Stimulated activated naive CD8-positive, alpha-beta T cell treated with anti-CD3 and anti-CD28 coated beads, Interleukin-15, Interleukin-2, amounts not matched to agents 100 U/mL and 50 U/mL, for 24 hours (primary cell): Measurements from ENCODE around the gene ADISSP.
A peak's percentile ranks its signal among the peaks of the same experiment; 100 is the strongest.

ENCODE experiments used
- ATAC-seq: fragments of 150-1000 bp; cut with Tn5 transposase; one replicate; pipeline ENCODE4 v1.10.0; 2021
- DNase-seq: peaks from one replicate; pipeline ENCODE4 v3.0.0; 2021

Gene ADISSP

GRCh38 chr20:3767427-3768341 is at the start of gene ADISSP:
ADISSP (minus strand) TSS chr20:3767753; CDS start chr20:3760100, 7,653 bp downstream.
- DNase-seq (peak; percentile 98), ATAC-seq (peak; percentile 95)

GRCh38 chr20:3815703-3816315 is 48.3 kb upstream of the ADISSP start:
- no peak for DNase-seq

DNA sequence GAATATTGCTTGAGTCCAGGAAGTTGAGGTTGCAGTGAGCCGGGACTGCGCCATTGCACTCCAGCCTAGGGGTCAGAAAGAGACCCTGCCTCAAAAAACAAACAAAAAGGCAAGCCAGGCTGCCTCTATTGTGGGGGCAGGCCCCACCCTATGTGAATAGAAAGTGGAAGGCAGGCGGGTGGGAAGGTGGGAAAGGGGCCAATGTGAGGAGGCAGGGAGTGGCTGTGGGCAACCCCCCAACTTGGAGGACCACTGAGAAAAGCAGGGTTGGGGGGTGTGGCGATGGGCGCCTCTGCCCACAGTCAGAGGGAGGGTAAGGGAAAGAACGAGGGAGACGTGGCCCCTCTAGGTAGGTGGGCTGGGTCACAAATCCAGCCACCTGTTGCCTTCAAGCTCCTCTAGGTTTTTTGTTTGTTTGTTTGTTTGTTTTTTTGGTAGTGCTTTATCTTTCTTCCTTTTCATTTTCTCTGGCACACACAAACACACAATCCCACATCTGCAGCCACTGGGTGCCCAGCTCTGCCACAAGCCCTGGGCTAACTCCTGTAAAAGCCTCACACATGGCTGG is 47.5 kb upstream of the ADISSP start:
- ATAC-seq (no peak), DNase-seq (no peak)

More at GRCh38 chr20:3815703-3816315, 48.3 kb upstream of the ADISSP start:
- no peak for ATAC-seq

- DNase-seq (no peak), ATAC-seq (peak; percentile 29)
Observed at GRCh38 chr20:3813848-3814581, 46.5 kb upstream of the ADISSP start.

DNA sequence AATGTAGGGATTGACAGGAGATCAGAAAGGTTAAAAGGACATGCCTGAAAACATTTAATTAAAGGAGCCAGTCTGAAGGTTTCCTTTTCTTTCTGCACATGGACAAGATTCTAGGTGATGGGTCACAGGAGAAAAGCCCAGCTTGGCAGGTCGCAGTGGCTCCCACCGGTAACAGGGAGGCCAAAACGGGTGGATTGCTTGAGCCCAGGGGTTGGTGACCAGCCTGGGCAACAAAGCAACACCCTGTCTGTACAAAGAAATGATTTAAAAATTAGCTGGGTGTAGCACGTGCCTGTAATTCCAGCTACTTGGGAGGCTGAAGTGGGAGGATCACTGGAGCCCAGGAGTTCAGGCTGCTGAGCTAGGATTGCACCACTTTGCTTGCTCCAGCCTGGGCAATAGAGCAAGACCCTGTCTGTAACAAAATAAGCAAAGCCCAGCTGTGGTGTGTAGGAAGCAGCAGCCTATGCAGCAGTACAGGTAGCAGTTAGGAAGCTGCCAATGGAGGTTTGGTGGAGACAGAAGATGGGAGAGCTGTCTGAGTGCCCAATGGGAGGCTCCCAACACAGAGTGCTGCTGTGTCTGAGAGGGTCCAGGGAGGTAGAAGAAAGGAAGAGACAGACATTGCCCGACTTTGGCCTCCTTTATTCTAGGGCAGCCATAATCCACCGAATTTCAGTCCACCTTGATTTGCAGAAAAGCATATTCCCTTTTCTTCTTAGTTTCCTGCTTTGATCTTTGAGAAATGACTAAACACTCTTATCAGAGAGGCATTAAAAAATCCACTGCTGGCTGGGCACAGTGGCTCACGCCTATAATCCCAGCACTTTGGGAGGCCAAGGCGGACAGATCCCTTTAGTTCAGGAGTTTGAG is 45.7 kb upstream of the ADISSP start:
- ATAC-seq = no peak
- DNase-seq = no peak

DNA sequence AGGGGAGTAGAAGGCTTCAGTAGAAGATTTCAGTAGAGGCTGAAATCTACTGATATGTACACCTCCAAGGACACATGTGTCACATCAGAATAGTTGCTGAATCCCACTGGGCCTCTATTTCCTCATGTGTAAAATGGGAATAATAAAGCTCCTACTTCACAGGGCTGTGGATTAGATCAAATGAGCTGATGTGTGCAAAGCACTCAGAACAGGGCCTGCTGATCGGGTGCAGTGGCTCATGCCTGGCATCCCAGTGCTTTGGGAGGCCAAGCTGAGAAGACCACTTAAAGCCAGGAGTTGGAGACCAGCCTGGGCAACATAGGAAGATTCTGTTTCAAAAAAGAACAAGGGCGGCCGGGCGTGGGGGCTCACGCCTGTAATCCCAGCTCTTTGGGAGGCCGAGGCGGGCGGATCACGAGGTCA is 44.7 kb upstream of the ADISSP start:
- no peak for ATAC-seq
- DNase-seq = no peak

- ATAC-seq = peak; percentile 93
- DNase-seq = peak; percentile 91
Observed at GRCh38 chr20:3811467-3812258, 44.1 kb upstream of the ADISSP start.

- ATAC-seq (no peak), DNase-seq (no peak)
Observed at GRCh38 chr20:3808544-3808943, 41.0 kb upstream of the ADISSP start.

GRCh38 chr20:3804781-3805180 is 37.2 kb upstream of the ADISSP start:
- DNase-seq (no peak), ATAC-seq (no peak)

DNA sequence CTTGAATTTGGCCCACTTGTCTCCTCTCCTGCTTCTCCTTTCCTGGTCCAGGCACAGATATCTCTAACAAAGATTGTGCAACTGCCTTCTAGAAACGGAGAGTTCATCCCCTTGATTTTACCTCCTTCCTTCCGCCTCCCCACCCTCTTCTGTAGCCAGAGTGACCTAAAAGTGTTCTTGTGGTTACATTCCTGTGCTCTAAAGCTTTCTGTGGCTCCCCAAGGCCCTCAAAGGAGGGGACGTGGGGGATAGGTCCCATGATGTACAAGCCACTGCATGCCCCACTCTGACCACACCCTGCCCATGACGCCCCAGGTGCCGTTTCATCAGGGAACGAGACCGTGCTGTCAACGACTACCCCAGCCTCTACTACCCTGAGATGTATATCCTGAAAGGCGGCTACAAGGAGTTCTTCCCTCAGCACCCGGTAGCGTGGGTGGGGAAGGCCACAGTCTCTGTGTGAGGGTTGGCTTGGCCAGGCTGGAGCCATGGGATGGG is 36.8 kb upstream of the ADISSP start:
- DNase-seq (no peak), ATAC-seq (no peak)

DNA sequence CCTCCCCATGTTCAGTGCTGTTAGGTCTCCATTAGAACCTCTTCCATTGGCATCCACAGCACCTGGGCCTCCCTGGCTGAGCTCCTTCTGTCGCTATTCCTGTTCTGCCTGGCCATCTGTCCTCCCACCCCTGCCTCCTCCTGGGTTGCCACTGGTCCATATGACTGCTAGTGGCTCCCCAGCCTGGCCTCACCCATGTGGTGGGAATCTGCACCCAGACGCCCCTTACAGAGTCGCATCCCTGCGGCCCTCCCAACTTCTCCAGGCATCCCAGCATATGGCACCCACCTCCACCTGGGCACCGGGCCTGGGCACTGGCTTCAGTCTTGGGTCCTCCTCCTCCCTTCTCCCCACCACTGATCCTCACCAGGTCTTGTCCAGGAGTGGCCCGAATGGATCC is 36.3 kb upstream of the ADISSP start:
- ATAC-seq = no peak
- DNase-seq = no peak

GRCh38 chr20:3803289-3803688 is 35.7 kb upstream of the ADISSP start:
- DNase-seq (no peak), ATAC-seq (no peak)

GRCh38 chr20:3802524-3803239 is 35.1 kb upstream of the ADISSP start:
- DNase-seq (no peak), ATAC-seq (no peak)

DNA sequence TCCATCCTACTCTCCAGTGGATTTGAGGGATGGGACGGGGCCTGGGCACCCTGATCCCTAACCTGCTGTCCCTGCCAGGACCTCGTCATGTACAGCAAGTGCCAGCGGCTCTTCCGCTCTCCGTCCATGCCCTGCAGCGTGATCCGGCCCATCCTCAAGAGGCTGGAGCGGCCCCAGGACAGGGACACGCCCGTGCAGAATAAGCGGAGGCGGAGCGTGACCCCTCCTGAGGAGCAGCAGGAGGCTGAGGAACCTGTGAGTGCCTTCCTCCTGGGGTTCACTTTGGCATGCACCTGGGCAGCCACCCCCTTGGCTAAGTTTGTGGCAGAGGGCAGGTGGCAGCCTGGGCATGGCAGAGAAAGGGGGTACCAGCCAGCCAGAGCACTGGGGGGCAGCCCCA is 34.3 kb upstream of the ADISSP start:
- DNase-seq = no peak
- no peak for ATAC-seq

GRCh38 chr20:3801299-3801698 is 33.7 kb upstream of the ADISSP start:
- ATAC-seq (no peak), DNase-seq (no peak)

- ATAC-seq (no peak), DNase-seq (no peak)
Observed at GRCh38 chr20:3800878-3801260, 33.3 kb upstream of the ADISSP start.

GRCh38 chr20:3800256-3800877 is 32.8 kb upstream of the ADISSP start:
- ATAC-seq (no peak), DNase-seq (no peak)

DNA sequence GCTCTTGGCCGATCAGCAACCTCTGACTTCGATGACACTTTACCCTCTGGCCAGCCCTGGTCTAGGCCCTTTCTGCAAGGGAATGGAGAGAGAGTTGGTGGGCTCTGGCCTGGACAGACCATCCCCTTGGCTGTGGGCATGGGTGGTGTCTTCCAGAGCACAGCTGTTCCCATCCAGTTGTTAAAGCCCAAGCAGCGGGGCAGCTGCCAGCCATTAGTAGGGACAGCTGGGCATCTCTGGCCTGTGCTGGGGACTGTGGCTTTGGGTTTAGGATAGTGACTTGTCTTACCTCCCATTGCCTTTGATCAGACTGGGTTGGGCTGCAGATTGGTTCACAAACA is 31.3 kb upstream of the ADISSP start:
- DNase-seq = no peak
- ATAC-seq = no peak

GRCh38 chr20:3798373-3798768 is 30.8 kb upstream of the ADISSP start:
- DNase-seq (no peak), ATAC-seq (no peak)
